Activated T-cell treated with anti-CD3 and anti-CD28 coated beads, Interleukin-2, amount 50 U/mL, for 72 hours (primary cell): ENCODE measurements around the gene KCNQ5. TPM values are rescaled to one million over a fixed set of nuclear protein-coding genes. Genes with fewer than 3 reads are reported as not detected.

Source experiments
- ATAC-seq, 2 donors: fragments of 150-1000 bp; cut with Tn5 transposase; replicated peaks in 1 of 2; 2 replicates each; pipeline ENCODE4 v1.10.0; 2021; ENCODE audit warnings: moderate library complexity in 2 of 2, mild to moderate bottlenecking in 1 of 2
- DNase-seq, 2 donors: peaks; one replicate each; pipeline ENCODE4 v3.0.0; 2021 to 2022; ENCODE audit warnings: mixed read lengths in 1 of 2
- H3K27ac Mint-ChIP-seq: one replicate; pipeline ENCODE4 v1.8.0; 2022; ENCODE audit warnings: mild to moderate bottlenecking, moderate library complexity, mixed read lengths
- H3K27me3 Mint-ChIP-seq: one replicate; pipeline ENCODE4 v1.8.0; 2022; ENCODE audit warnings: low read depth, mixed read lengths
- H3K36me3 Mint-ChIP-seq, 2 donors: one replicate each; pipeline ENCODE4 v1.8.0; 2022; ENCODE audit warnings: mixed read lengths in 2 of 2, mild to moderate bottlenecking in 1 of 2; ENCODE audit not compliant: insufficient read depth in 2 of 2
- H3K4me1 Mint-ChIP-seq: one replicate; pipeline ENCODE4 v1.8.0; 2022; ENCODE audit warnings: low read depth, mixed read lengths
- H3K4me3 Mint-ChIP-seq, 2 donors: one replicate each; pipeline ENCODE4 v1.8.0; 2022; ENCODE audit warnings: mild to moderate bottlenecking in 2 of 2, mixed read lengths in 2 of 2, moderate library complexity in 2 of 2
- H3K9me3 Mint-ChIP-seq, 2 donors: one replicate each; pipeline ENCODE4 v1.8.0; 2022; ENCODE audit warnings: mixed read lengths in 2 of 2
- total RNA-seq, 2 donors: library from RNA; stranded (reverse); gene quantifications; one replicate each; pipeline ENCODE4 v1.2.3, GENCODE V29; 2022

KCNQ5 gene
- total RNA-seq, 2 donors from 2014 or later: 6.1 to 9.8 TPM

GRCh38 chr6:72711731-72712130 lies 89.9 kb downstream of the KCNQ5 start:
- no peak overlapping the region for H3K4me3 Mint-ChIP-seq
- no peaks in the 10 kb centered on the region for H3K27me3 Mint-ChIP-seq
- no peak for DNase-seq
- peaks cover 0 to 3% of the 10 kb centered on the region in 2 donors for H3K9me3 Mint-ChIP-seq
- H3K4me1 Mint-ChIP-seq: peaks cover 3% of the 10 kb centered on the region
- peaks cover 0 to 1% of the 10 kb centered on the region in 2 donors for H3K36me3 Mint-ChIP-seq
- no peak overlapping the region for H3K27ac Mint-ChIP-seq
- ATAC-seq: no peak

- no peak overlapping the region for H3K27ac Mint-ChIP-seq
- DNase-seq (no peak), ATAC-seq (no peak)
- no peak overlapping the region for H3K4me3 Mint-ChIP-seq
- peaks cover 0 to 1% of the 10 kb centered on the region in 2 donors for H3K36me3 Mint-ChIP-seq
- H3K9me3 Mint-ChIP-seq: peaks cover 0 to 3% of the 10 kb centered on the region in 2 donors
- peaks cover 4% of the 10 kb centered on the region for H3K4me1 Mint-ChIP-seq
- H3K27me3 Mint-ChIP-seq: no peaks in the 10 kb centered on the region
Measured at GRCh38 chr6:72712910-72713309, 91.0 kb downstream of the KCNQ5 start.

- no peak for DNase-seq
- peaks cover 0 to 3% of the 10 kb centered on the region in 2 donors for H3K9me3 Mint-ChIP-seq
- H3K4me1 Mint-ChIP-seq: peaks cover 9% of the 10 kb centered on the region
- H3K36me3 Mint-ChIP-seq: no peaks in the 10 kb centered on the region
- H3K27me3 Mint-ChIP-seq: no peaks in the 10 kb centered on the region
- no peak overlapping the region for H3K27ac Mint-ChIP-seq
- no peak overlapping the region for H3K4me3 Mint-ChIP-seq
- no peak for ATAC-seq
Measured at GRCh38 chr6:72715119-72715518, 93.3 kb downstream of the KCNQ5 start.

- no peak for ATAC-seq
Measured at GRCh38 chr6:72716916-72717315, 95.1 kb downstream of the KCNQ5 start.

GRCh38 chr6:72720464-72720863 lies 98.6 kb downstream of the KCNQ5 start:
- Mint-ChIP-seq H3K4me3 (no peak overlapping the region), H3K36me3 (no peaks in the 10 kb centered on the region), H3K9me3 (no peaks in the 10 kb centered on the region), H3K27ac (no peak overlapping the region), H3K4me1 (peaks cover 9% of the 10 kb centered on the region), H3K27me3 (no peaks in the 10 kb centered on the region)
- DNase-seq (no peak), ATAC-seq (no peak)

More at GRCh38 chr6:72716916-72717315, 95.1 kb downstream of the KCNQ5 start:
- Mint-ChIP-seq H3K36me3 (no peaks in the 10 kb centered on the region), H3K4me3 (no peak overlapping the region), H3K4me1 (peaks cover 9% of the 10 kb centered on the region), H3K9me3 (no peaks in the 10 kb centered on the region), H3K27ac (no peak overlapping the region), H3K27me3 (no peaks in the 10 kb centered on the region)
- no peak for DNase-seq

- DNase-seq: no peak
- H3K36me3 Mint-ChIP-seq: no peaks in the 10 kb centered on the region
- ATAC-seq: no peak
- H3K4me1 Mint-ChIP-seq: peaks cover 9% of the 10 kb centered on the region
- H3K27me3 Mint-ChIP-seq: no peaks in the 10 kb centered on the region
- no peaks in the 10 kb centered on the region for H3K9me3 Mint-ChIP-seq
- H3K4me3 Mint-ChIP-seq: no peak overlapping the region
- H3K27ac Mint-ChIP-seq: no peak overlapping the region
Measured at GRCh38 chr6:72721346-72721745, 99.5 kb downstream of the KCNQ5 start.

- H3K27ac Mint-ChIP-seq: no peak overlapping the region
- H3K36me3 Mint-ChIP-seq: peaks cover 0 to 2% of the 10 kb centered on the region in 2 donors
- no peak overlapping the region for H3K4me3 Mint-ChIP-seq
- H3K9me3 Mint-ChIP-seq: no peaks in the 10 kb centered on the region
- DNase-seq (no peak), ATAC-seq (no peak)
- H3K4me1 Mint-ChIP-seq: peaks cover 4% of the 10 kb centered on the region
- H3K27me3 Mint-ChIP-seq: no peaks in the 10 kb centered on the region
Measured at GRCh38 chr6:72724545-72724944, 102.7 kb downstream of the KCNQ5 start.

- DNase-seq: no peak
- no peaks in the 10 kb centered on the region for H3K27me3 Mint-ChIP-seq
- no peaks in the 10 kb centered on the region for H3K4me1 Mint-ChIP-seq
- no peaks in the 10 kb centered on the region for H3K9me3 Mint-ChIP-seq
- H3K36me3 Mint-ChIP-seq: peaks cover 0 to 2% of the 10 kb centered on the region in 2 donors
- H3K27ac Mint-ChIP-seq: no peak overlapping the region
- no peak overlapping the region for H3K4me3 Mint-ChIP-seq
- ATAC-seq: no peak
Measured at GRCh38 chr6:72728706-72729343, 107.0 kb downstream of the KCNQ5 start.

- no peak overlapping the region for H3K27ac Mint-ChIP-seq
- ATAC-seq: no peak
- no peak overlapping the region for H3K4me3 Mint-ChIP-seq
- no peaks in the 10 kb centered on the region for H3K4me1 Mint-ChIP-seq
- no peaks in the 10 kb centered on the region for H3K27me3 Mint-ChIP-seq
- peaks cover 0 to 2% of the 10 kb centered on the region in 2 donors for H3K9me3 Mint-ChIP-seq
- no peaks in the 10 kb centered on the region for H3K36me3 Mint-ChIP-seq
- DNase-seq: no peak
Measured at GRCh38 chr6:72733045-72733444, 111.2 kb downstream of the KCNQ5 start.

GRCh38 chr6:72738091-72738490 lies 116.2 kb downstream of the KCNQ5 start:
- ATAC-seq (no peak), DNase-seq (no peak)
- no peak overlapping the region for H3K4me3 Mint-ChIP-seq
- no peak overlapping the region for H3K27ac Mint-ChIP-seq
- H3K27me3 Mint-ChIP-seq: no peaks in the 10 kb centered on the region
- peaks cover 30% of the 10 kb centered on the region for H3K4me1 Mint-ChIP-seq
- peaks cover 0 to 2% of the 10 kb centered on the region in 2 donors for H3K9me3 Mint-ChIP-seq
- H3K36me3 Mint-ChIP-seq: no peaks in the 10 kb centered on the region

- Mint-ChIP-seq H3K4me3 (peak overlapping the region in 1 of 2 donors; percentile 54), H3K36me3 (no peaks in the 10 kb centered on the region), H3K9me3 (peaks cover 0 to 2% of the 10 kb centered on the region in 2 donors), H3K27me3 (no peaks in the 10 kb centered on the region), H3K4me1 (peaks cover 30% of the 10 kb centered on the region), H3K27ac (peak overlapping the region; percentile 70)
- ATAC-seq (peak; percentile 57 to 67), DNase-seq (no peak)
Measured at GRCh38 chr6:72739368-72739779, 117.5 kb downstream of the KCNQ5 start.

- DNase-seq: peak in 1 of 2 donors; percentile 4
- ATAC-seq: peak; percentile 70 to 72
- Mint-ChIP-seq H3K4me3 (peak overlapping the region in 1 of 2 donors; percentile 50), H3K9me3 (peaks cover 0 to 2% of the 10 kb centered on the region in 2 donors), H3K36me3 (no peaks in the 10 kb centered on the region), H3K27me3 (no peaks in the 10 kb centered on the region), H3K4me1 (peaks cover 30% of the 10 kb centered on the region), H3K27ac (no peak overlapping the region)
Measured at GRCh38 chr6:72740135-72740534, 118.3 kb downstream of the KCNQ5 start.

- H3K27ac Mint-ChIP-seq: no peak overlapping the region
- ATAC-seq: no peak
- no peak for DNase-seq
- H3K36me3 Mint-ChIP-seq: no peaks in the 10 kb centered on the region
- H3K27me3 Mint-ChIP-seq: no peaks in the 10 kb centered on the region
- peaks cover 0 to 2% of the 10 kb centered on the region in 2 donors for H3K9me3 Mint-ChIP-seq
- no peak overlapping the region for H3K4me3 Mint-ChIP-seq
- H3K4me1 Mint-ChIP-seq: peaks cover 36% of the 10 kb centered on the region
Measured at GRCh38 chr6:72741083-72741482, 119.2 kb downstream of the KCNQ5 start.
